H9 (cell line): ENCODE data around the gene RAD18. TPM values are rescaled to one million over a fixed set of nuclear protein-coding genes. Genes with fewer than 3 reads are reported as not detected.

ENCODE experiments used
- DNase-seq: peaks from one replicate; pipeline ENCODE4 v3.0.0-alpha.2; 2017
- H2AFZ ChIP-seq: one replicate; pipeline ENCODE4 v1.6.1; 2013; ENCODE audit warnings: mild to moderate bottlenecking, low read length, control low read depth, moderate library complexity
- H2AK5ac ChIP-seq: 2 replicates; pipeline ENCODE4 v1.6.1; 2013; ENCODE audit warnings: low read length, control low read depth, mixed read lengths; ENCODE audit not compliant: insufficient read length
- H2BK120ac ChIP-seq: one replicate; pipeline ENCODE4 v1.6.1; 2013; ENCODE audit warnings: low read depth, mild to moderate bottlenecking, low read length, control low read depth, inconsistent platforms; ENCODE audit not compliant: poor library complexity, severe bottlenecking
- H2BK12ac ChIP-seq: 2 replicates; pipeline ENCODE4 v1.6.1; 2013; ENCODE audit warnings: low read length, control low read depth, mixed read lengths, low read depth; ENCODE audit not compliant: insufficient read length
- H2BK15ac ChIP-seq: 2 replicates; pipeline ENCODE4 v1.6.1; 2013; ENCODE audit warnings: low read depth, low read length, control low read depth
- H2BK20ac ChIP-seq: one replicate; pipeline ENCODE4 v1.6.1; 2013; ENCODE audit warnings: low read depth, mild to moderate bottlenecking, low read length, control low read depth, inconsistent platforms; ENCODE audit not compliant: poor library complexity, severe bottlenecking
- H2BK5ac ChIP-seq: 2 replicates; pipeline ENCODE4 v1.6.1; 2013; ENCODE audit warnings: low read length, control low read depth, mixed read lengths; ENCODE audit not compliant: insufficient read length
- H3K14ac ChIP-seq: 2 replicates; pipeline ENCODE4 v1.6.1; 2013; ENCODE audit warnings: low read length, control low read depth; ENCODE audit not compliant: insufficient read depth
- H3K18ac ChIP-seq: 2 replicates; pipeline ENCODE4 v1.6.1; 2013; ENCODE audit warnings: low read depth, mild to moderate bottlenecking, mixed read lengths, low read length, control low read depth; ENCODE audit not compliant: insufficient read length
- H3K23ac ChIP-seq: 2 replicates; pipeline ENCODE4 v1.6.1; 2013; ENCODE audit warnings: low read length, control low read depth, mixed read lengths, low read depth; ENCODE audit not compliant: insufficient read length
- H3K23me2 ChIP-seq: 2 replicates; pipeline ENCODE4 v1.6.1; 2013; ENCODE audit warnings: low read depth, mild to moderate bottlenecking, mixed read lengths, low read length, control low read depth; ENCODE audit not compliant: insufficient read length, poor library complexity, severe bottlenecking
- H3K27ac ChIP-seq: 2 replicates; pipeline ENCODE4 v1.5.1; 2013; ENCODE audit warnings: low read length, control low read depth, mixed read lengths, low read depth; ENCODE audit not compliant: insufficient read length
- H3K27me3 ChIP-seq: 2 replicates; pipeline ENCODE4 v1.6.1; 2013; ENCODE audit warnings: low read length, control low read depth, inconsistent platforms; ENCODE audit not compliant: insufficient read depth
- H3K4ac ChIP-seq: 2 replicates; pipeline ENCODE4 v1.6.1; 2013; ENCODE audit warnings: low read depth, mild to moderate bottlenecking, control low read depth, inconsistent platforms, low read length, moderate library complexity
- H3K4me1 ChIP-seq: 2 replicates; pipeline ENCODE4 v1.6.1; 2013; ENCODE audit warnings: low read length, control low read depth, inconsistent platforms; ENCODE audit not compliant: insufficient read depth
- H3K4me2 ChIP-seq: 2 replicates; pipeline ENCODE4 v1.6.1; 2013; ENCODE audit warnings: low read length, control low read depth, mixed read lengths; ENCODE audit not compliant: insufficient read length, insufficient read depth
- H3K56ac ChIP-seq: 2 replicates; pipeline ENCODE4 v1.6.1; 2013; ENCODE audit warnings: low read depth, mild to moderate bottlenecking, mixed read lengths, low read length, control low read depth; ENCODE audit not compliant: insufficient read length
- H3K79me1 ChIP-seq: 2 replicates; pipeline ENCODE4 v1.6.1; 2013; ENCODE audit warnings: low read depth, mild to moderate bottlenecking, moderate library complexity, low read length, control low read depth, inconsistent platforms; ENCODE audit not compliant: insufficient read depth, poor library complexity, severe bottlenecking
- H3K79me2 ChIP-seq: 2 replicates; pipeline ENCODE4 v1.6.1; 2013; ENCODE audit warnings: low read length, control low read depth, inconsistent platforms; ENCODE audit not compliant: insufficient read depth
- H3K9ac ChIP-seq: 2 replicates; pipeline ENCODE4 v1.6.1; 2013; ENCODE audit warnings: low read length, control low read depth, mixed read lengths; ENCODE audit not compliant: insufficient read length; ENCODE audit errors: extremely low read depth
- H3K9me3 ChIP-seq: one replicate; pipeline ENCODE4 v1.6.1; 2013; ENCODE audit warnings: low read depth, low read length, inconsistent platforms; ENCODE audit not compliant: control insufficient read depth
- H3T11ph ChIP-seq: one replicate; pipeline ENCODE4 v1.6.1; 2013; ENCODE audit warnings: mild to moderate bottlenecking, low read length, control low read depth, inconsistent platforms
- H4K20me1 ChIP-seq: one replicate; pipeline ENCODE4 v1.6.1; 2013; ENCODE audit not compliant: control insufficient read depth, insufficient read length, insufficient read depth
- H4K5ac ChIP-seq: 2 replicates; pipeline ENCODE4 v1.6.1; 2013; ENCODE audit warnings: low read depth, mild to moderate bottlenecking, mixed read lengths, low read length, control low read depth; ENCODE audit not compliant: insufficient read length
- H4K8ac ChIP-seq: replicated peaks from 2 replicates; pipeline ENCODE4 v1.6.1; 2013; ENCODE audit warnings: low read length, control low read depth, mixed read lengths, low read depth; ENCODE audit not compliant: insufficient read length
- H4K91ac ChIP-seq: 2 replicates; pipeline ENCODE4 v1.6.1; 2013; ENCODE audit warnings: low read depth, mild to moderate bottlenecking, moderate library complexity, mixed read lengths, low read length, control low read depth; ENCODE audit not compliant: insufficient read length
- H3K27ac Mint-ChIP-seq, 3 experiments: 2 replicates in 2 of 3; 3 replicates in 1 of 3; pipeline ENCODE4 v1.8.0; 2020 to 2021; ENCODE audit warnings: mixed read lengths in 3 of 3, mild to moderate bottlenecking in 1 of 3, moderate library complexity in 1 of 3
- H3K27me3 Mint-ChIP-seq: 2 replicates; pipeline ENCODE4 v1.8.0; 2021; ENCODE audit warnings: low read depth, mild to moderate bottlenecking, moderate library complexity, mixed read lengths
- H3K36me3 Mint-ChIP-seq, 3 experiments: 2 replicates in 2 of 3; 3 replicates in 1 of 3; pipeline ENCODE4 v1.8.0; 2020 to 2021; ENCODE audit warnings: low read depth in 3 of 3, mixed read lengths in 3 of 3; ENCODE audit not compliant: insufficient read depth in 1 of 3
- H3K4me1 Mint-ChIP-seq, 2 experiments: 2 replicates each; pipeline ENCODE4 v1.8.0; 2020; ENCODE audit warnings: mixed read lengths in 2 of 2
- H3K4me3 Mint-ChIP-seq, 2 experiments: 2 replicates in 1 of 2; 3 replicates in 1 of 2; pipeline ENCODE4 v1.8.0; 2020 to 2021; ENCODE audit warnings: mild to moderate bottlenecking in 2 of 2, mixed read lengths in 2 of 2, moderate library complexity in 1 of 2
- H3K9me3 Mint-ChIP-seq, 2 experiments: 2 replicates in 1 of 2; 3 replicates in 1 of 2; pipeline ENCODE4 v1.8.0; 2020; ENCODE audit warnings: mild to moderate bottlenecking in 2 of 2, mixed read lengths in 2 of 2, moderate library complexity in 1 of 2
- CTCF ChIP-seq: fragments of 200-600 bp; sonication (generic); conservative IDR thresholded peaks from 3 replicates; pipeline ENCODE4 v1.8.0; 2021; ENCODE audit warnings: antibody characterized with exemption, mild to moderate bottlenecking
- WGBS: extraction: QIAGEN DNeasy Blood & Tissue Kit; methylation state at CpG from one replicate; pipeline ENCODE4 v1.1.7; 2013; ENCODE audit warnings: missing lambda C conversion rate, low lambda C conversion rate, mixed read lengths; ENCODE audit not compliant: insufficient read length; ENCODE audit errors: extremely low coverage; 5-methylcytosine and 5-hydroxymethylcytosine counted together
- total RNA-seq: library from RNA; stranded (reverse); gene quantifications from 2 replicates; pipeline ENCODE4 v1.2.1, GENCODE V29; 2021

The RAD18 gene
- total RNA-seq, 1 experiment from 2014 or later, result 27.8 TPM

GRCh38 chr3:8863891-8864290, 99.4 kb downstream of the RAD18 start:
- H3K4me2 ChIP-seq, result no peak overlapping the region
- H2BK120ac ChIP-seq, result no peak overlapping the region
- H3K56ac ChIP-seq, result no peak overlapping the region
- no peak overlapping the region for H4K8ac ChIP-seq
- no peak overlapping the region for H4K5ac ChIP-seq
- no peaks in the 10 kb centered on the region for H3K79me2 ChIP-seq
- H3K18ac ChIP-seq, result no peak overlapping the region
- H3K14ac ChIP-seq, result no peak overlapping the region
- H3T11ph ChIP-seq, result no peak overlapping the region
- no CpG with 5 or more reads among the region's 4 CpGs for WGBS
- TF ChIP-seq CTCF, result no peak
- no peak overlapping the region for H3K9ac ChIP-seq
- no peak overlapping the region for H3K27ac ChIP-seq
- no peak overlapping the region for H2BK15ac ChIP-seq
- no peaks in the 10 kb centered on the region for H3K27me3 ChIP-seq
- no peak overlapping the region for H2BK12ac ChIP-seq
- no peak for DNase-seq
- H3K79me1 ChIP-seq, result no peaks in the 10 kb centered on the region
- no peaks in the 10 kb centered on the region for H3K23me2 ChIP-seq
- no peak overlapping the region for H3K27ac Mint-ChIP-seq
- H2BK5ac ChIP-seq, result no peak overlapping the region
- no peaks in the 10 kb centered on the region; a peak in 1 of 7 replicates for H3K36me3 Mint-ChIP-seq
- H3K4me3 Mint-ChIP-seq, result no peak overlapping the region
- H3K27me3 Mint-ChIP-seq, result no peaks in the 10 kb centered on the region
- H2AFZ ChIP-seq, result no peak overlapping the region
- no peak overlapping the region for H3K4ac ChIP-seq
- no peaks in the 10 kb centered on the region for H3K9me3 ChIP-seq
- no peak overlapping the region for H4K91ac ChIP-seq
- H3K23ac ChIP-seq, result no peak overlapping the region
- no peak overlapping the region for H2BK20ac ChIP-seq
- H3K4me1 Mint-ChIP-seq, result peaks cover 3% of the 10 kb centered on the region in 2 experiments
- no peaks in the 10 kb centered on the region for H4K20me1 ChIP-seq
- no peak overlapping the region for H2AK5ac ChIP-seq
- H3K4me1 ChIP-seq, result no peaks in the 10 kb centered on the region
- no peaks in the 10 kb centered on the region for H3K9me3 Mint-ChIP-seq
